Measurements from ENCODE around the gene CERK. TPM values are rescaled to one million over a fixed set of nuclear protein-coding genes. Genes with fewer than 3 reads are reported as not detected.

CERK gene
- total RNA-seq, 1 donor, result 28.2 TPM

- Histone ChIP-seq H3K4me2 (ENCODE audit: insufficient read depth, low read length) (peak within 1 kb of the TSS; percentile 97), H3K4me3 (ENCODE audit: insufficient read depth, low read length) (peak within 1 kb of the TSS; percentile 100), H3K79me2 (ENCODE audit: insufficient read depth, low read length) (peaks cover 59% of the 10 kb centered on the region), H3K27me3 (ENCODE audit: insufficient read depth, low read length) (no peaks in the 10 kb centered on the region), H3K4me1 (ENCODE audit: insufficient read depth, low read length) (peaks cover 27% of the 10 kb centered on the region), H3K9me3 (ENCODE audit: low read depth, low read length) (no peaks in the 10 kb centered on the region), H4K20me1 (ENCODE audit: insufficient read depth, low read length) (peaks cover 14% of the 10 kb centered on the region), H3K27ac (ENCODE audit: low read depth, low read length) (peak within 1 kb of the TSS; percentile 98), H2AFZ (ENCODE audit: low read length) (peak within 1 kb of the TSS; percentile 95), H3K36me3 (ENCODE audit: insufficient read depth, low read length) (no peaks in the 10 kb centered on the region)
- no peak for TF ChIP-seq CTCF (IDR thresholded peaks at IDR 0.05; ENCODE audit: extremely low read depth, low read depth, low read length)
- peak; percentile 99 for DNase-seq (ENCODE audit: insufficient read length, low spot score, missing footprints)
Observed at GRCh38 chr22:46762238-46763050, 24.4 kb upstream of the CERK start, which contains the start of gene TBC1D22A. TBC1D22A (plus strand) TSS chr22:46762650; CDS start chr22:46762787, 137 bp downstream.

- peak overlapping the region; percentile 98 for H3K27ac ChIP-seq (ENCODE audit: low read depth, low read length)
Observed at GRCh38 chr22:46761539-46762237, 23.6 kb upstream of the CERK start.

GRCh38 chr22:46761017-46761416 is 23.0 kb upstream of the CERK start:
- peaks cover 10% of the 10 kb centered on the region for H4K20me1 ChIP-seq (ENCODE audit: insufficient read depth, low read length)
- H3K79me2 ChIP-seq (ENCODE audit: insufficient read depth, low read length), result peaks cover 45% of the 10 kb centered on the region
- peak overlapping the region; percentile 100 for H3K4me3 ChIP-seq (ENCODE audit: insufficient read depth, low read length)
- H3K4me1 ChIP-seq (ENCODE audit: insufficient read depth, low read length), result peaks cover 27% of the 10 kb centered on the region
- no peak for DNase-seq (ENCODE audit: insufficient read length, low spot score, missing footprints)
- no peak overlapping the region for H2AFZ ChIP-seq (ENCODE audit: low read length)
- H3K27ac ChIP-seq (ENCODE audit: low read depth, low read length), result no peak overlapping the region
- TF ChIP-seq CTCF (IDR thresholded peaks at IDR 0.05; ENCODE audit: extremely low read depth, low read depth, low read length), result no peak
- no peaks in the 10 kb centered on the region for H3K27me3 ChIP-seq (ENCODE audit: insufficient read depth, low read length)
- no peaks in the 10 kb centered on the region for H3K9me3 ChIP-seq (ENCODE audit: low read depth, low read length)
- no peaks in the 10 kb centered on the region for H3K36me3 ChIP-seq (ENCODE audit: insufficient read depth, low read length)
- peak overlapping the region; percentile 97 for H3K4me2 ChIP-seq (ENCODE audit: insufficient read depth, low read length)

More at GRCh38 chr22:46761539-46762237, 23.6 kb upstream of the CERK start:
- no peaks in the 10 kb centered on the region for H3K9me3 ChIP-seq (ENCODE audit: low read depth, low read length)
- no peaks in the 10 kb centered on the region for H3K36me3 ChIP-seq (ENCODE audit: insufficient read depth, low read length)
- H3K27me3 ChIP-seq (ENCODE audit: insufficient read depth, low read length), result no peaks in the 10 kb centered on the region
- peaks cover 27% of the 10 kb centered on the region for H3K4me1 ChIP-seq (ENCODE audit: insufficient read depth, low read length)
- H4K20me1 ChIP-seq (ENCODE audit: insufficient read depth, low read length), result peaks cover 10% of the 10 kb centered on the region
- no peak for DNase-seq (ENCODE audit: insufficient read length, low spot score, missing footprints)
- peak overlapping the region; percentile 97 for H3K4me2 ChIP-seq (ENCODE audit: insufficient read depth, low read length)
- H3K79me2 ChIP-seq (ENCODE audit: insufficient read depth, low read length), result peaks cover 52% of the 10 kb centered on the region
- TF ChIP-seq CTCF (IDR thresholded peaks at IDR 0.05; ENCODE audit: extremely low read depth, low read depth, low read length), result no peak
- H3K4me3 ChIP-seq (ENCODE audit: insufficient read depth, low read length), result peak overlapping the region; percentile 100
- peak overlapping the region; percentile 95 for H2AFZ ChIP-seq (ENCODE audit: low read length)

- Histone ChIP-seq H3K27ac (ENCODE audit: low read depth, low read length) (no peak overlapping the region), H3K79me2 (ENCODE audit: insufficient read depth, low read length) (peaks cover 26% of the 10 kb centered on the region), H4K20me1 (ENCODE audit: insufficient read depth, low read length) (no peaks in the 10 kb centered on the region), H3K4me1 (ENCODE audit: insufficient read depth, low read length) (peaks cover 32% of the 10 kb centered on the region), H3K4me3 (ENCODE audit: insufficient read depth, low read length) (no peak overlapping the region), H3K36me3 (ENCODE audit: insufficient read depth, low read length) (no peaks in the 10 kb centered on the region), H2AFZ (ENCODE audit: low read length) (peak overlapping the region; percentile 23), H3K9me3 (ENCODE audit: low read depth, low read length) (no peaks in the 10 kb centered on the region), H3K4me2 (ENCODE audit: insufficient read depth, low read length) (no peak overlapping the region), H3K27me3 (ENCODE audit: insufficient read depth, low read length) (no peaks in the 10 kb centered on the region)
- TF ChIP-seq CTCF (IDR thresholded peaks at IDR 0.05; ENCODE audit: extremely low read depth, low read depth, low read length), result peak; percentile 82
- DNase-seq (ENCODE audit: insufficient read length, low spot score, missing footprints), result peak; percentile 86
Observed at GRCh38 chr22:46758867-46759290, 20.8 kb upstream of the CERK start.
